ENCODE data around the gene BLOC1S2. TPM values are rescaled to one million over a fixed set of nuclear protein-coding genes. Genes with fewer than 3 reads are reported as not detected.
A peak's percentile ranks its signal among the peaks of the same experiment; 100 is the strongest.
"Not testable (repeated sequence)": the region's sequence is repeated elsewhere in the genome, so short reads cannot be mapped to it uniquely, and the experiment has no call there.

The BLOC1S2 gene
- total RNA-seq, 1 donor from 2014 or later, result 37.5 TPM

GRCh38 chr10:100289641-100290040 lies 3.2 kb upstream of the BLOC1S2 start:
- Mint-ChIP-seq H3K27ac (ENCODE audit: unreplicated experiment) (peak overlapping the region; percentile 64), H3K36me3 (ENCODE audit: low read depth) (no peaks in the 10 kb centered on the region), H3K4me3 (no peak overlapping the region), H3K9me3 (no peaks in the 10 kb centered on the region), H3K27me3 (ENCODE audit: low read depth) (peaks cover 24% of the 10 kb centered on the region), H3K4me1 (peaks cover 26% of the 10 kb centered on the region)
- TF ChIP-seq, protein P1, sequence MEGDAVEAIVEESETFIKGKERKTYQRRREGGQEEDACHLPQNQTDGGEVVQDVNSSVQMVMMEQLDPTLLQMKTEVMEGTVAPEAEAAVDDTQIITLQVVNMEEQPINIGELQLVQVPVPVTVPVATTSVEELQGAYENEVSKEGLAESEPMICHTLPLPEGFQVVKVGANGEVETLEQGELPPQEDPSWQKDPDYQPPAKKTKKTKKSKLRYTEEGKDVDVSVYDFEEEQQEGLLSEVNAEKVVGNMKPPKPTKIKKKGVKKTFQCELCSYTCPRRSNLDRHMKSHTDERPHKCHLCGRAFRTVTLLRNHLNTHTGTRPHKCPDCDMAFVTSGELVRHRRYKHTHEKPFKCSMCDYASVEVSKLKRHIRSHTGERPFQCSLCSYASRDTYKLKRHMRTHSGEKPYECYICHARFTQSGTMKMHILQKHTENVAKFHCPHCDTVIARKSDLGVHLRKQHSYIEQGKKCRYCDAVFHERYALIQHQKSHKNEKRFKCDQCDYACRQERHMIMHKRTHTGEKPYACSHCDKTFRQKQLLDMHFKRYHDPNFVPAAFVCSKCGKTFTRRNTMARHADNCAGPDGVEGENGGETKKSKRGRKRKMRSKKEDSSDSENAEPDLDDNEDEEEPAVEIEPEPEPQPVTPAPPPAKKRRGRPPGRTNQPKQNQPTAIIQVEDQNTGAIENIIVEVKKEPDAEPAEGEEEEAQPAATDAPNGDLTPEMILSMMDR (conservative IDR thresholded peaks at IDR 0.05), result no peak
- DNase-seq (ENCODE audit: low read depth, low spot score), result no peak

DNA sequence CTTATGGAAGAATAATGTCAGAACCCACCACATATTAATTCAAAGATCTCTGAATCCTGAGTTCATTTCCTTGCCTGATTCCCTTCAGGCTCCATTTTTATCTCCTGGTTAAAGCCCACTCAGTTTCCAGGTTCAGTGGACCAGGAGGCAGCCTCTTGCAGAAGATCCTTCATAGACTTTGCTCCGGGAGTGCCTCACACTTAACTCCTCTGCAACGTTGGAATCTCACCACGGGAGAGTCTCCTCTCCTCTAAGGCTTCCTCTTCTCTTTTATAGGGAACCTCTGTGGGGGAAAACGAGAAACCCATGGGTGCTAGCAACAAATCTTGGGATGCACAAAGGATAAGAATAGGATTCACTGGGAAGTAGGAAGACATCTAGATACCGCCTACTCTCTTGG lies 1.7 kb upstream of the BLOC1S2 start:
- H3K4me1 Mint-ChIP-seq, result peaks cover 27% of the 10 kb centered on the region
- peak overlapping the region; percentile 100 for H3K4me3 Mint-ChIP-seq
- no peaks in the 10 kb centered on the region for H3K9me3 Mint-ChIP-seq
- peaks cover 13% of the 10 kb centered on the region for H3K27me3 Mint-ChIP-seq (ENCODE audit: low read depth)
- DNase-seq (ENCODE audit: low read depth, low spot score), result no peak
- H3K27ac Mint-ChIP-seq (ENCODE audit: unreplicated experiment), result no peak overlapping the region
- TF ChIP-seq, protein P1 (conservative IDR thresholded peaks at IDR 0.05), result no peak
- no peaks in the 10 kb centered on the region for H3K36me3 Mint-ChIP-seq (ENCODE audit: low read depth)

DNA sequence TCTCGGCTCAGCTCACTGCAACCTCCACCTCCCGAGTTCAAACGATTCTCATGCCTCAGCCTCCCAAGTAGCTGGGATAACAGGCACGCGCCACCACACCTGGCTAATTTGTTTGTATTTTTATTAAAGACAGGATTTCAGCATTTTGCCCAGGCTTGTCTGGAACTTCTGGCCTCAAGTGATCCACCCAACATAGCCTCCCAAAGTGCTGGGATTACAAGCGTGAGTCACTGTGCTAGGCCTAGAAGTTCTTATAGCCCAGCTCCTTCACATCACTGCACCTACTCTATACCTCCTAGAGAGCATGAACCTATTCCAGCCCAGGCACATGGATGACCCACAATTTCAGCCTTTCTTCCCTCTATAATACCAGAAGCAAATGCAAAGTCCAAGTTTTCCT lies 1.3 kb upstream of the BLOC1S2 start:
- TF ChIP-seq, protein P1 (conservative IDR thresholded peaks at IDR 0.05), result no peak
- Mint-ChIP-seq H3K36me3 (ENCODE audit: low read depth) (no peaks in the 10 kb centered on the region), H3K4me1 (peaks cover 27% of the 10 kb centered on the region), H3K27me3 (ENCODE audit: low read depth) (peaks cover 13% of the 10 kb centered on the region), H3K4me3 (peak overlapping the region; percentile 100), H3K27ac (ENCODE audit: unreplicated experiment) (no peak overlapping the region), H3K9me3 (no peaks in the 10 kb centered on the region)
- no peak for DNase-seq (ENCODE audit: low read depth, low spot score)

DNA sequence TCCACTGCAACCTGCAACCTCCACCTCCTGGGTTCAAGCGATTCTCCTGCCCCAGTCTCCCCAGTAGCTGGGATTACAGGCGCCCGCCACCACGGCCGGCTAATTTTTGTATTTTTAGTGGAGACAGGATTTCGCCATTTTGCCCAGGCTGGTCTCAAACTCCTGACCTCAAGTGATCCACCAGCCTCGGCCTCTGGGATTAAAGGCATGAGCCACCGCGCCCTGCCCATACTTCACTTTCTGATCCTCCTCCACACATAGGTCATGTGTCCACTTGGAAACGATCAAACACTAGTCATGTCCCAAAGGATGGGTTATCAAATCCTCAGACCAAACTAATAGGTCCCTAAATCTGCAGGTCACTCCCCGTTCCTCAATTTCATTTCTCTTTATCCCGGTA lies 1.2 kb downstream of the BLOC1S2 start:
- H3K4me1 Mint-ChIP-seq, result peaks cover 24% of the 10 kb centered on the region
- H3K4me3 Mint-ChIP-seq, result peak overlapping the region; percentile 100
- not testable (repeated sequence) for H3K27me3 Mint-ChIP-seq (ENCODE audit: low read depth); H3K9me3 Mint-ChIP-seq; H3K36me3 Mint-ChIP-seq (ENCODE audit: low read depth); H3K27ac Mint-ChIP-seq (ENCODE audit: unreplicated experiment); DNase-seq (ENCODE audit: low read depth, low spot score)

GRCh38 chr10:100282907-100283306 lies 3.6 kb downstream of the BLOC1S2 start:
- no peak overlapping the region for H3K4me3 Mint-ChIP-seq
- H3K27me3 Mint-ChIP-seq (ENCODE audit: low read depth), result no peaks in the 10 kb centered on the region
- H3K4me1 Mint-ChIP-seq, result peaks cover 24% of the 10 kb centered on the region
- DNase-seq (ENCODE audit: low read depth, low spot score), result no peak
- H3K36me3 Mint-ChIP-seq (ENCODE audit: low read depth), result peaks cover 14% of the 10 kb centered on the region
- no peak overlapping the region for H3K27ac Mint-ChIP-seq (ENCODE audit: unreplicated experiment)
- TF ChIP-seq, protein P1 (conservative IDR thresholded peaks at IDR 0.05), result no peak
- no peaks in the 10 kb centered on the region for H3K9me3 Mint-ChIP-seq

- H3K36me3 Mint-ChIP-seq (ENCODE audit: low read depth), result peaks cover 21% of the 10 kb centered on the region
- H3K27me3 Mint-ChIP-seq (ENCODE audit: low read depth); H3K9me3 Mint-ChIP-seq; H3K4me1 Mint-ChIP-seq; H3K4me3 Mint-ChIP-seq; DNase-seq (ENCODE audit: low read depth, low spot score); H3K27ac Mint-ChIP-seq (ENCODE audit: unreplicated experiment): not testable (repeated sequence)
These were observed 9.5 kb downstream of the BLOC1S2 start for GRCh38 chr10:100276971-100277370.

Measured in neural crest cell (in vitro differentiated cells).